Measurements from ENCODE around the gene FBXW11.

GRCh38 chr5:171907725-171908343, 98.6 kb downstream of the FBXW11 start:
- TF ChIP-seq CTCF (IDR thresholded peaks at IDR 0.05) (peak in 1 of 3 donors; percentile 14), POLR2A (IDR thresholded peaks at IDR 0.05) (no peak)
